Vagina (tissue), 2 donors: Measurements from ENCODE around the gene INHA. TPM values are rescaled to one million over a fixed set of nuclear protein-coding genes. Genes with fewer than 3 reads are reported as not detected.

ENCODE experiments used
- DNase-seq, 2 donors: peaks; one replicate each; pipeline ENCODE4 v3.0.0-alpha.2; 2017; ENCODE audit errors: extremely low spot score in 2 of 2
- H3K27ac ChIP-seq: fragments of 200-600 bp; sonication (generic); one replicate; pipeline ENCODE4 v1.5.1; 2019
- H3K27me3 ChIP-seq: fragments of 200-600 bp; sonication (generic); one replicate; pipeline ENCODE4 v1.5.1; 2019
- H3K36me3 ChIP-seq, 2 donors: fragments of 200-600 bp; sonication (generic); one replicate each; pipeline ENCODE4 v1.5.1; 2017 to 2019
- H3K4me1 ChIP-seq: fragments of 200-600 bp; sonication (generic); one replicate; pipeline ENCODE4 v1.5.1; 2019
- H3K4me3 ChIP-seq, 2 donors: fragments of 200-600 bp; sonication (generic); 1 replicate in 1 of 2; 2 replicates in 1 of 2; pipeline ENCODE4 v1.5.1; 2016 to 2019
- H3K9me3 ChIP-seq: fragments of 200-600 bp; sonication (generic); one replicate; pipeline ENCODE4 v1.5.1; 2019
- CTCF ChIP-seq, 3 experiments: fragments of 450-650 bp in 2 of 3; fragments of 200-600 bp in 1 of 3; sonication (generic) in 1 of 3; IDR thresholded peaks; one replicate each; pipeline ENCODE4 v1.5.1; 2017 to 2019; ENCODE audit warnings: antibody characterized with exemption in 3 of 3, mild to moderate bottlenecking in 2 of 3, moderate library complexity in 2 of 3
- POLR2A ChIP-seq, 2 donors: fragments of 450-650 bp; IDR thresholded peaks; one replicate each; pipeline ENCODE4 v1.6.1; 2017; ENCODE audit warnings: antibody characterized with exemption in 2 of 2, mild to moderate bottlenecking in 2 of 2, moderate library complexity in 2 of 2
- POLR2AphosphoS5 ChIP-seq, 2 donors: sonication (generic); formaldehyde crosslinking; IDR thresholded peaks; one replicate each; pipeline ENCODE4 v1.9.0; 2017; ENCODE audit warnings: antibody characterized with exemption in 2 of 2, mild to moderate bottlenecking in 2 of 2, low read depth in 1 of 2; ENCODE audit not compliant: insufficient read depth in 1 of 2
- intact Hi-C: fragments of 100-400 bp; cut with DNase I; formaldehyde crosslinking; loops from one replicate; pipeline ENCODE4 v1.15.1; 2023
- total RNA-seq: library from RNA; depleted of rRNA; stranded (reverse); fragments of >200 nt; gene quantifications from one replicate; pipeline ENCODE4 v1.2.3, GENCODE V29; 2016

The INHA gene
- total RNA-seq, 1 donor from 2014 or later, result 0.74 TPM

- DNase-seq, result no peak
- Histone ChIP-seq H3K27me3 (no peaks in the 10 kb centered on the region), H3K36me3 (no peaks in the 10 kb centered on the region), H3K9me3 (no peaks in the 10 kb centered on the region), H3K4me3 (no peak overlapping the region), H3K4me1 (peaks cover 19% of the 10 kb centered on the region), H3K27ac (no peak overlapping the region)
- intact Hi-C loops, result loop anchor here (2.0 to 5.0 kb wide), 2 partner anchors 54 to 122 kb away; no protein-coding TSS in a partner anchor
- no peak for TF ChIP-seq POLR2A (IDR thresholded peaks at IDR 0.05)
- TF ChIP-seq CTCF (IDR thresholded peaks at IDR 0.05), result no peak
- TF ChIP-seq POLR2AphosphoS5 (IDR thresholded peaks at IDR 0.05; ENCODE audit: insufficient read depth in 1 of 2, low read depth in 1 of 2), result no peak
Measured at GRCh38 chr2:219526320-219527075, 45.6 kb upstream of the INHA start.

GRCh38 chr2:219527076-219527394, 45.1 kb upstream of the INHA start:
- H3K4me3 ChIP-seq, result no peak overlapping the region
- TF ChIP-seq CTCF (IDR thresholded peaks at IDR 0.05) (no peak), POLR2AphosphoS5 (IDR thresholded peaks at IDR 0.05; ENCODE audit: insufficient read depth in 1 of 2, low read depth in 1 of 2) (no peak)
- peaks cover 14% of the 10 kb centered on the region for H3K4me1 ChIP-seq
- no peaks in the 10 kb centered on the region for H3K9me3 ChIP-seq
- intact Hi-C loops, result loop anchor here (2.0 to 5.0 kb wide), 2 partner anchors 55 to 122 kb away; no protein-coding TSS in a partner anchor
- no peaks in the 10 kb centered on the region for H3K27me3 ChIP-seq
- no peak for DNase-seq
- H3K27ac ChIP-seq, result no peak overlapping the region
- no peaks in the 10 kb centered on the region for H3K36me3 ChIP-seq

GRCh38 chr2:219527472-219527871, 44.6 kb upstream of the INHA start:
- H3K4me1 ChIP-seq, result peaks cover 10% of the 10 kb centered on the region
- H3K27ac ChIP-seq, result no peak overlapping the region
- TF ChIP-seq POLR2AphosphoS5 (IDR thresholded peaks at IDR 0.05; ENCODE audit: insufficient read depth in 1 of 2, low read depth in 1 of 2) (no peak), CTCF (IDR thresholded peaks at IDR 0.05) (no peak), POLR2A (IDR thresholded peaks at IDR 0.05) (no peak)
- intact Hi-C loops, result loop anchor here (2.0 to 5.0 kb wide), 2 partner anchors 55 to 123 kb away; no protein-coding TSS in a partner anchor
- no peak for DNase-seq
- no peaks in the 10 kb centered on the region for H3K9me3 ChIP-seq
- H3K36me3 ChIP-seq, result no peaks in the 10 kb centered on the region
- H3K27me3 ChIP-seq, result no peaks in the 10 kb centered on the region
- H3K4me3 ChIP-seq, result no peak overlapping the region

GRCh38 chr2:219530048-219530963, 41.8 kb upstream of the INHA start:
- no peak for DNase-seq
- intact Hi-C loops, result no loop called here
- peak overlapping the region in 1 of 2 donors; percentile 36 for H3K4me3 ChIP-seq

More at GRCh38 chr2:219530048-219530963, 41.8 kb upstream of the INHA start:
- H3K4me1 ChIP-seq, result no peaks in the 10 kb centered on the region
- H3K9me3 ChIP-seq, result no peaks in the 10 kb centered on the region
- H3K36me3 ChIP-seq, result no peaks in the 10 kb centered on the region
- H3K27ac ChIP-seq, result no peak overlapping the region
- TF ChIP-seq POLR2A (IDR thresholded peaks at IDR 0.05) (no peak), CTCF (IDR thresholded peaks at IDR 0.05) (peak; percentile 94 to 99 (median 99)), POLR2AphosphoS5 (IDR thresholded peaks at IDR 0.05; ENCODE audit: insufficient read depth in 1 of 2, low read depth in 1 of 2) (peak; percentile 34 to 52)
- no peaks in the 10 kb centered on the region for H3K27me3 ChIP-seq
